HG02973 (cell line): Measurements from ENCODE around the gene FAH.
"Not testable (repeated sequence)": the region's sequence is repeated elsewhere in the genome, so short reads cannot be mapped to it uniquely, and the experiment has no call there.

Experiments used
- ATAC-seq: cut with Tn5 transposase; IDR thresholded peaks from one replicate; pipeline ENCODE4 v1.9.1; 2021; ENCODE audit warnings: moderate library complexity; ENCODE audit not compliant: unreplicated experiment

The FAH gene

GRCh38 chr15:80152896-80153876 lies at the start of gene FAH:
TSS of gene FAH (plus strand) at chr15:80152999. CDS start at chr15:80153055, 56 bp downstream.
- peak; percentile 48 for ATAC-seq

- no peak for ATAC-seq
Observed at GRCh38 chr15:80105193-80105592, 47.6 kb upstream of the FAH start.

GRCh38 chr15:80105595-80105994 lies 47.2 kb upstream of the FAH start:
- no peak for ATAC-seq

- ATAC-seq = no peak
Observed at GRCh38 chr15:80106051-80106450, 46.7 kb upstream of the FAH start.

- ATAC-seq = no peak
Observed at GRCh38 chr15:80107204-80107603, 45.6 kb upstream of the FAH start.

- ATAC-seq = no peak
Observed at GRCh38 chr15:80107774-80108173, 45.0 kb upstream of the FAH start.

- no peak for ATAC-seq
Observed at GRCh38 chr15:80109388-80109787, 43.4 kb upstream of the FAH start.

GRCh38 chr15:80110920-80111319 lies 41.9 kb upstream of the FAH start:
- ATAC-seq = no peak

GRCh38 chr15:80114114-80114513 lies 38.7 kb upstream of the FAH start:
- no peak for ATAC-seq

- ATAC-seq = no peak
Observed at GRCh38 chr15:80115021-80115420, 37.8 kb upstream of the FAH start.

GRCh38 chr15:80118956-80119355 lies 33.8 kb upstream of the FAH start:
- no peak for ATAC-seq

- ATAC-seq = no peak
Observed at GRCh38 chr15:80120636-80121035, 32.2 kb upstream of the FAH start.

- no peak for ATAC-seq
Observed at GRCh38 chr15:80121546-80121945, 31.3 kb upstream of the FAH start.

GRCh38 chr15:80123034-80123433 lies 29.8 kb upstream of the FAH start:
- ATAC-seq = no peak

- not testable (repeated sequence) for ATAC-seq
Observed at GRCh38 chr15:80127253-80127652, 25.5 kb upstream of the FAH start.

- ATAC-seq = no peak
Observed at GRCh38 chr15:80127911-80128310, 24.9 kb upstream of the FAH start.

GRCh38 chr15:80132382-80132781 lies 20.4 kb upstream of the FAH start:
- ATAC-seq = no peak

- ATAC-seq = no peak
Observed at GRCh38 chr15:80136854-80137253, 15.9 kb upstream of the FAH start.

GRCh38 chr15:80138961-80139360 lies 13.8 kb upstream of the FAH start:
- no peak for ATAC-seq

- ATAC-seq = no peak
Observed at GRCh38 chr15:80140909-80141308, 11.9 kb upstream of the FAH start.

- no peak for ATAC-seq
Observed at GRCh38 chr15:80141916-80142598, 10.7 kb upstream of the FAH start.

- ATAC-seq = no peak
Observed at GRCh38 chr15:80142646-80143045, 10.2 kb upstream of the FAH start.
